Activated CD4-positive, alpha-beta T cell treated with anti-CD3 and anti-CD28 coated beads for 1 hour (primary cell): ENCODE measurements around the gene KCTD21.

Experiments
- DNase-seq: peaks from one replicate; pipeline ENCODE4 v3.0.0-alpha.2; 2020

Gene KCTD21

DNA sequence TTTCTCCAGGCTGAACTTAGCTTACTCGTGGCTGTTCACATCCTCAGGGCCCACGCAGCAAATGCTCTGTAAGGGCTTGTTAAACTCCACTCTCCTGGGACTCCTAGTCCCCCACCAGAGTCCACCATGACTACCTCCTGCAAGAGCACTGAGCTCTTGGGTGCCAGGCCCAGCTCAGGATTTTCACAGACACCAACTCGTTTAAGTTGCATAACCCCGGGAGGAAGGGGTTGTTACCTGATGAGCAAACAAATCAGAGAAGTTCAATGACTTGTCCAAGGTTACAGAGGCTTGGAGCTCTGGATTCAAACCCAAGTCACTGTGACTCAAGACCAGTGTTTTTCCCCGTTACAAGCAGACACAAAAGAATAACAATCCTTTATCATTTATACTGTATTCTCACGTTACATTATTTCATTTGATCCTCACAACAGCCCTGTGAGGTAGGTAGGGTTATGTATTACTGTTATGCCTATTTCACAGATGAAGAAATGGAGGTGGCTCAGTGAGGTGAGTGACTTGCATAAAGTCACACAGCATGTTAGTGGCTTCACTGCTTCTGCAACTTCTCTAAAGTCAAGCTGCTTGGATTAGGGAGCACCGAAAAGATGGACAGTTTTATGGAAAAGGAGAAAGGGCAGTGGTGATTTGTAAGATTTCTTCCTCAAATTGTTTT, 17.4 kb downstream of the KCTD21 start:
- no peak for DNase-seq

- DNase-seq, result no peak
Measured at GRCh38 chr11:78170413-78170812, 18.0 kb downstream of the KCTD21 start.

- DNase-seq, result no peak
Measured at GRCh38 chr11:78168539-78169477, 19.6 kb downstream of the KCTD21 start.

DNA sequence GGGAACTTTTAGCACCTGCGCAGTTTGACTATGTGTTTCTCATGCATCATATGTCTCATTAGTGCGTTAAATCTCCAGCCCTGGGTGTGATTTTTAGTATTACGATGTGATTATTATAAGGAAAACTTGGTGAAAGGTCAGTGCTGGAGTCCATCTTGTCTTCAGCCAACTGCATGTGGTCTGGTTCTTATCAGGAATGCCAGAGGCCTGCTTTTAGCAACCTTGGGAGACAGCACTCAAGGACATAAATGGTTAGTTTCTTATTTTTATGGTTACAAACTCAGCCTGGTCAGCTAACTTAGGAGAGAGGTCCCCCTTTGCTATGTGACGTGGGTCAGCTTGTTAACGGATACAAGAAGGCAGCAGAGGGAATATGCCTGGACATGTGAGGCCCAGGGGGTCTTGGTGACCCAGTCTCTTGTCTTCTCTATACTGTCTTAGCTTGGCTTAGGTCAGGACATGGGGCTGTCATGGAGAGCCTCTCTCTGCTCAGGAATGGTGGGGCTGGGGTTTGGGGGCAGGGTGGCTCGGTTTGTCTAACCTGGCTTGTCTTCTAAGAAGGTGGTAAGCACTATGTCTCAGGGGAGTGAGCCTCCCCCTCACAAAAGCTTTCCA, 21.5 kb downstream of the KCTD21 start:
- no peak for DNase-seq

GRCh38 chr11:78164471-78164870, 24.0 kb downstream of the KCTD21 start:
- DNase-seq, result no peak

DNA sequence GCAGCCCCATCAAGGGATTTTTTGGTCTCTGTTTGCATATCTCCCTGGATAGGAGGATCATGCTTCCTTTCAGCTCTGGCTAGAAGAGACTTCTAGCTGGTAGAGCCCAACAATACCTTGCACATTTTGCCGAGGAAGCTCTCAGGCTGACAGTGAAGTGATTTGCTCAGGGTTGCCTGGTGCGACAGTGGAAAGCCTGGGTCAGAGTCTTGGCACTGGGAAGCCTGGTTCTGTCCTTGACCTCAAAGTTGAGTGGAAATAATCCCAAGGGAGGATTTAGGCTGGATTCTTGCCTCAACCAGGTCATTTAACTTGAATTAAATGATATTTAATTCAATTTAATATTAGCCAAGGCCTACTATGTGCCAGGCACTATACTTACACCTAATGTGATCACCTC, 24.6 kb downstream of the KCTD21 start:
- no peak for DNase-seq

GRCh38 chr11:78161962-78162371, 26.5 kb downstream of the KCTD21 start:
- no peak for DNase-seq

GRCh38 chr11:78161346-78161745, 27.1 kb downstream of the KCTD21 start:
- no peak for DNase-seq

DNA sequence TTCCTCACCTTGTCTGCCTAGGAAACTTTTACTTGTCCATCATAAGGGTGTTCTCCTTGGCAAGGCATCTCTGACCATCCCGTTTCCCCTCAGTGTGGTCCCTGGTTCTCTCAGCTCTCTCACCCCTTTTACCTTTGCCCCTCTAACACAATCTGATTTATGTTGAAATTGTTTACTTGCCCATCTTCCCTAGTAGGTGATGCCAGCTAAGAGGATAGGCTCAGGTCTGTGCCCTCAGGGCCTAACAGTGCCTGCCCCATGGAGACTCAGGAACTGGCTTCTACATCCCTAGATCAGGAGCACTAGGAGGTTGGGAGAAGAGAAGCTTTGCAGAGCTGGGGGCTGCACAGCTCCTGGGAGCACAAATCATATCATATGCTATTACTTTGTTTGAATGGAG, 27.9 kb downstream of the KCTD21 start:
- no peak for DNase-seq

GRCh38 chr11:78158987-78159652, 29.3 kb downstream of the KCTD21 start:
- DNase-seq, result no peak

GRCh38 chr11:78156127-78156844, 32.1 kb downstream of the KCTD21 start:
- DNase-seq, result no peak

DNA sequence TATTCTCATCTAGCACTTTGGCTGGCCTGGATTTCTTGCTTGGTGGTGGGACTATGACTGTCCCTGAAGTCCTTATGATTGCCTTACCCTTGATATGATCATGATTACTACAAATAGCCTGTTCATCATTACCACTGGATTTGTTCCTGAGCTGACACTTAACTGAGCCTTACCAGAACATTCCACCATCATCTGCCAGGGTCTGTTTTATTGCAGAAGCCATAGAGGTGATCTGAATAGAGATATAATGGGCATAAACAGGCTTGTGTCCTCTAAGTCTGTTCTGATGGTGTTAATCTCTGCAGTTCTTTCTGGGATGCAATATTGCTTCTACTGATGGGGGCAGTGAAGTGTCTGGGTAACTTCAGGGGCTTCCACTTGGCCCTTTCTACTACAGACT, 36.6 kb downstream of the KCTD21 start:
- no peak for DNase-seq

GRCh38 chr11:78150754-78151153, 37.7 kb downstream of the KCTD21 start:
- no peak for DNase-seq

- DNase-seq, result no peak
Measured at GRCh38 chr11:78150346-78150745, 38.1 kb downstream of the KCTD21 start.

DNA sequence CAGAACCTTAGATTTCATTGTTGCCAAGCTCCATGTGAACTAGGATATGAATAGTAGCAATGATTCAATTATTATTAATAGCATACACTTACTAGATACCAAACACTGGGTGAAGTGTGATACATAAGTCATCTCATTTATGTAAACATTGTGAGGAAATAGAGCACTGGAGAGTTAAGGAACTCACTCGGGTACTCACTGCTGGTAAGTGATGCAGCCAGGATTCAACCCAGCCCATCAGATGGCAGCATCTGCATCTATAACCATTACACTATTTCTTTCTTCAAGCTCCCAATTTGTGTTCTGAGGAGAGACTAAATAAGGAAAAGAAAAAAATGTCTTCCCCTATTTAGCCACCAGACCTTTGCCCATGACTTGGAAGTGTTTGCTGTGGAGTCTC, 38.8 kb downstream of the KCTD21 start:
- no peak for DNase-seq

GRCh38 chr11:78147807-78148206, 40.6 kb downstream of the KCTD21 start:
- no peak for DNase-seq

- no peak for DNase-seq
Measured at GRCh38 chr11:78145511-78146025, 42.9 kb downstream of the KCTD21 start.

DNA sequence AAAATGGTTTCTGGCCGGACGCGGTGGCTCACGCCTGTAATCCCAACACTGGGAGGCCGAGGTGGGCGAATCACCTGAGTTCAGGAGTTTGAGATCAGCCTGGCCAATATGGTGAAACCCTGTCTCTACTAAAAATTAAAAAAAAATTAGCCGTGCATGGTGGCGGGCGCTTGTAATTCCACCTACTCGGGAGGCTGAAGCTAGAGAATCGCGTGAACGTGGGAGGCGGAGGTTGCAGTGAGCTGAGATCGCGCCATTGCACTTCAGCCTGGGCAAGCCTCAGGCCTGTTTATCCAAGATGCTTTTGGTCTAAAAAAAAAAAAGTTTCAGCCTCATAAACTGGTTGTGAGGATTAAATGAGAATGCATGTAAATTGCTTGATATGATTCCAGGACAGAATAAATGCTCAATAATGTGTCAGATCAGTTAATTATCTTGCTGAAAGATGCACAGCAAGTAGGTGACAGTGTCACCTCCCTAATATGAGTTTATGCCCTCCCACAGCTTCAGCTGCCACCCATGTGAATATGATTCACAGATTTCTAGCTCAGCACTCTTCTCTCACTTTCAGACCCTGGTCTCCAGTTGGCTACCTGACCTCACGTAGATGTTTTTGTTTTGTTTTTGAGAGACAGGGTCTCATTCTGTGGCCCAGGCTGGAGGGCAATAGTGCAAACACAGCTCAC, 47.9 kb downstream of the KCTD21 start:
- no peak for DNase-seq

GRCh38 chr11:78139422-78140391, 48.7 kb downstream of the KCTD21 start, which contains the start of gene ALG8:
ALG8 (minus strand) TSS chr11:78139626; CDS start chr11:78139588, 38 bp downstream.
- DNase-seq, result peak; percentile 96
